Endothelial cell of umbilical vein (primary cell): ENCODE results near the gene ABCD3.

Experiments used
- EZH2 ChIP-seq: IDR thresholded peaks from 2 replicates; pipeline ENCODE4 v1.6.1; 2012; ENCODE audit warnings: borderline replicate concordance, low read depth, mild to moderate bottlenecking, moderate library complexity, low read length, inconsistent platforms; ENCODE audit not compliant: severe bottlenecking
- FOS ChIP-seq: IDR thresholded peaks from 2 replicates; pipeline ENCODE4 v1.6.1; 2011; ENCODE audit warnings: mild to moderate bottlenecking, low read length, moderate library complexity, borderline replicate concordance; ENCODE audit not compliant: insufficient read depth
- JUN ChIP-seq: IDR thresholded peaks from 2 replicates; pipeline ENCODE4 v1.6.1; 2011; ENCODE audit warnings: borderline replicate concordance, low read depth; ENCODE audit not compliant: insufficient read length, insufficient read depth
- MYC ChIP-seq: IDR thresholded peaks from one replicate; pipeline ENCODE4 v1.6.1; 2011; ENCODE audit warnings: mild to moderate bottlenecking, low read depth, low read length
- POLR2A ChIP-seq: IDR thresholded peaks from 2 replicates; pipeline ENCODE4 v1.6.1; 2012; ENCODE audit warnings: low read depth, mild to moderate bottlenecking, control low read depth, low read length
- POLR2AphosphoS5 ChIP-seq: IDR thresholded peaks from 2 replicates; pipeline ENCODE4 v1.6.1; 2012; ENCODE audit warnings: low read depth, mild to moderate bottlenecking, control low read depth, low read length, moderate library complexity; ENCODE audit not compliant: insufficient read depth
- TF ChIP-seq, protein P1 (sequence below), 2 donors: IDR thresholded peaks; 1 replicate in 1 of 2; 2 replicates in 1 of 2; pipeline ENCODE4 v1.5.1; 2011; ENCODE audit warnings: low read length in 2 of 2, mild to moderate bottlenecking in 2 of 2, moderate library complexity in 2 of 2, control low read depth in 1 of 2, inconsistent platforms in 1 of 2, low read depth in 1 of 2; ENCODE audit not compliant: insufficient read depth in 1 of 2; ENCODE audit errors: extremely low read depth in 1 of 2
- TF ChIP-seq, protein P2 (sequence below): IDR thresholded peaks from 2 replicates; pipeline ENCODE4 v1.6.1; 2011; ENCODE audit not compliant: insufficient read depth, insufficient read length

DNA sequence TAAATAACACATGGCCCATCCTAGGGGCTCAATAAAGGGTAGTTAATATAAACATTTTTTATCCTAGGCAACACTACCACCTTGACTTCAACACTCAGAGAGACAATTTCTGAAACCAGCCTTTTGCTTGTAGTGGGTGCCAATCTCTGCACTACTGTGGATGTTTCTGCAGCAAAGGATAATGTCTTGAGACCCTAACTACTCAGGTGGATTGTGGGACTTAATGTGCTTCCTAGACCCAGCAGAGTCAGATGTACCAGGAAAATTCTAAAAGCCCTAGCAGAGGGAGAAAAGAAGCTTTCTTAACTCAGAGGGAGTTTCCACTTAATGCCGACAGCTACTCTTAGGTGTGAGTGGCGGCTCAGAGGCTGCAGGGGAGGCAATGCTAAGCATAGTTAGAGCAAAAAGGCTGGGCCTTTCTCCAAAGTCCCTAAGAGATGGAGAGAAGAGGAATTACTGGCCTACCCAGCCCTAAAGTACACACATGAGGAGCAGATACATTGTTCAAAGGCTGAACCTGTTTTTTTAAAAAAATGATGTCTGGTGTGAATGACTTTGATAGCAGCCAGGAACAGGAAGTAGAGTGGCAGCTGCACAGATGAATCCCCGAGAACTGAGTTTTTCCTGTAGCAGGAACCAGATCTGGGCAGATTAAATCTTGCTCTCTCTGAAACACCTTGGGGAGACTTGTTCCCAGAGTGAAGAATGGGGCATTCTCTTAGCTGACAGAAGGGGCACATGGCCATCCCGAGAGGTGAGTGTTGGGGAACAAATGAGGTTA is 33.5 kb upstream of the ABCD3 start:
- TF ChIP-seq, protein P1, sequence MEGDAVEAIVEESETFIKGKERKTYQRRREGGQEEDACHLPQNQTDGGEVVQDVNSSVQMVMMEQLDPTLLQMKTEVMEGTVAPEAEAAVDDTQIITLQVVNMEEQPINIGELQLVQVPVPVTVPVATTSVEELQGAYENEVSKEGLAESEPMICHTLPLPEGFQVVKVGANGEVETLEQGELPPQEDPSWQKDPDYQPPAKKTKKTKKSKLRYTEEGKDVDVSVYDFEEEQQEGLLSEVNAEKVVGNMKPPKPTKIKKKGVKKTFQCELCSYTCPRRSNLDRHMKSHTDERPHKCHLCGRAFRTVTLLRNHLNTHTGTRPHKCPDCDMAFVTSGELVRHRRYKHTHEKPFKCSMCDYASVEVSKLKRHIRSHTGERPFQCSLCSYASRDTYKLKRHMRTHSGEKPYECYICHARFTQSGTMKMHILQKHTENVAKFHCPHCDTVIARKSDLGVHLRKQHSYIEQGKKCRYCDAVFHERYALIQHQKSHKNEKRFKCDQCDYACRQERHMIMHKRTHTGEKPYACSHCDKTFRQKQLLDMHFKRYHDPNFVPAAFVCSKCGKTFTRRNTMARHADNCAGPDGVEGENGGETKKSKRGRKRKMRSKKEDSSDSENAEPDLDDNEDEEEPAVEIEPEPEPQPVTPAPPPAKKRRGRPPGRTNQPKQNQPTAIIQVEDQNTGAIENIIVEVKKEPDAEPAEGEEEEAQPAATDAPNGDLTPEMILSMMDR (IDR thresholded peaks at IDR 0.05; ENCODE audit: extremely low read depth in 1 of 2, insufficient read depth in 1 of 2, low read depth in 1 of 2, low read length in 2 of 2): no peak
- no peak for TF ChIP-seq MYC
- TF ChIP-seq EZH2: no peak
- no peak for TF ChIP-seq POLR2A
- no peak for TF ChIP-seq POLR2AphosphoS5
- TF ChIP-seq, protein P2, sequence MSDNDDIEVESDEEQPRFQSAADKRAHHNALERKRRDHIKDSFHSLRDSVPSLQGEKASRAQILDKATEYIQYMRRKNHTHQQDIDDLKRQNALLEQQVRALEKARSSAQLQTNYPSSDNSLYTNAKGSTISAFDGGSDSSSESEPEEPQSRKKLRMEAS: no peak
- no peak for TF ChIP-seq JUN
- TF ChIP-seq FOS: no peak
